Tibial artery (tissue), 4 donors: ENCODE results near the gene PHKB.

ENCODE experiments used
- DNase-seq, 2 donors: peaks; one replicate each; pipeline ENCODE4 v3.0.0-alpha.2; 2019
- H3K27ac ChIP-seq, 2 donors: fragments of 200-600 bp; sonication (generic) in 1 of 2; 1 replicate in 1 of 2; 2 replicates in 1 of 2; pipeline ENCODE4 v1.5.1; 2018 to 2019; ENCODE audit warnings: mild to moderate bottlenecking in 1 of 2
- H3K27me3 ChIP-seq, 2 donors: fragments of 200-600 bp; sonication (generic) in 1 of 2; one replicate each; pipeline versions ENCODE4 v1.5.1 to v1.6.0; 2016 to 2019
- H3K36me3 ChIP-seq, 3 donors: fragments of 200-600 bp; sonication (generic) in 2 of 3; one replicate each; pipeline ENCODE4 v1.5.1; 2016 to 2019; ENCODE audit warnings: mild to moderate bottlenecking in 2 of 3
- H3K4me1 ChIP-seq, 4 donors: fragments of 200-600 bp; sonication (generic) in 2 of 4; 1 replicate in 3 of 4; 2 replicates in 1 of 4; pipeline ENCODE4 v1.5.1; 2016 to 2019
- H3K4me3 ChIP-seq, 2 donors: fragments of 200-600 bp; sonication (generic) in 1 of 2; 1 replicate in 1 of 2; 2 replicates in 1 of 2; pipeline ENCODE4 v1.5.1; 2018 to 2019; ENCODE audit warnings: mild to moderate bottlenecking in 2 of 2
- H3K9me3 ChIP-seq, 3 donors: fragments of 200-600 bp; sonication (generic) in 1 of 3; one replicate each; pipeline ENCODE4 v1.5.1; 2016 to 2019
- CTCF ChIP-seq, 2 experiments: fragments of 200-600 bp in 1 of 2; fragments of 450-650 bp in 1 of 2; IDR thresholded peaks; one replicate each; pipeline ENCODE4 v1.5.1; 2017 to 2019; ENCODE audit warnings: antibody characterized with exemption in 2 of 2, mild to moderate bottlenecking in 1 of 2, moderate library complexity in 1 of 2
- intact Hi-C: fragments of 100-400 bp; cut with DNase I; formaldehyde crosslinking; loops from one replicate; pipeline ENCODE4 v1.15.0; 2023; ENCODE audit warnings: low total_unique reads

Gene PHKB

GRCh38 chr16:47719713-47720112 lies 258.6 kb downstream of the PHKB start:
- no peaks in the 10 kb centered on the region for H3K36me3 ChIP-seq
- no peak overlapping the region for H3K27ac ChIP-seq
- no peak overlapping the region for H3K4me3 ChIP-seq
- intact Hi-C loops = no loop called here
- no peaks in the 10 kb centered on the region for H3K27me3 ChIP-seq
- no peaks in the 10 kb centered on the region for H3K9me3 ChIP-seq
- no peak for DNase-seq
- no peak for TF ChIP-seq CTCF (IDR thresholded peaks at IDR 0.05)
- H3K4me1 ChIP-seq = no peaks in the 10 kb centered on the region

- Histone ChIP-seq H3K27me3 (no peaks in the 10 kb centered on the region), H3K4me1 (no peaks in the 10 kb centered on the region)
- no peak for TF ChIP-seq CTCF (IDR thresholded peaks at IDR 0.05)
Observed at GRCh38 chr16:47721006-47721637, 260.0 kb downstream of the PHKB start.

GRCh38 chr16:47722046-47722445 lies 260.9 kb downstream of the PHKB start:
- no peak overlapping the region for H3K4me3 ChIP-seq
- H3K27me3 ChIP-seq = no peaks in the 10 kb centered on the region
- intact Hi-C loops = no loop called here
- no peaks in the 10 kb centered on the region for H3K36me3 ChIP-seq
- TF ChIP-seq CTCF (IDR thresholded peaks at IDR 0.05) = no peak
- H3K9me3 ChIP-seq = no peaks in the 10 kb centered on the region
- H3K27ac ChIP-seq = no peak overlapping the region
- no peak for DNase-seq
- no peaks in the 10 kb centered on the region for H3K4me1 ChIP-seq

More at GRCh38 chr16:47721006-47721637, 260.0 kb downstream of the PHKB start:
- H3K4me3 ChIP-seq = no peak overlapping the region
- H3K9me3 ChIP-seq = no peaks in the 10 kb centered on the region
- intact Hi-C loops = no loop called here
- no peak for DNase-seq
- no peaks in the 10 kb centered on the region for H3K36me3 ChIP-seq
- no peak overlapping the region for H3K27ac ChIP-seq

GRCh38 chr16:47724115-47724785 lies 263.1 kb downstream of the PHKB start:
- no peak for DNase-seq
- Histone ChIP-seq H3K27me3 (no peaks in the 10 kb centered on the region), H3K9me3 (no peaks in the 10 kb centered on the region), H3K36me3 (no peaks in the 10 kb centered on the region), H3K27ac (no peak overlapping the region), H3K4me3 (no peak overlapping the region), H3K4me1 (no peaks in the 10 kb centered on the region)
- no peak for TF ChIP-seq CTCF (IDR thresholded peaks at IDR 0.05)
- intact Hi-C loops = no loop called here

- intact Hi-C loops = no loop called here
- no peaks in the 10 kb centered on the region for H3K9me3 ChIP-seq
Observed at GRCh38 chr16:47725188-47725695, 264.1 kb downstream of the PHKB start.

More at GRCh38 chr16:47725188-47725695, 264.1 kb downstream of the PHKB start:
- no peaks in the 10 kb centered on the region for H3K36me3 ChIP-seq
- H3K4me1 ChIP-seq = no peaks in the 10 kb centered on the region
- TF ChIP-seq CTCF (IDR thresholded peaks at IDR 0.05) = no peak
- H3K4me3 ChIP-seq = no peak overlapping the region
- no peak overlapping the region for H3K27ac ChIP-seq
- no peak for DNase-seq
- no peaks in the 10 kb centered on the region for H3K27me3 ChIP-seq
